GM23338 (cell line): Measurements from ENCODE around the gene ANTKMT. TPM values are rescaled to one million over a fixed set of nuclear protein-coding genes. Genes with fewer than 3 reads are reported as not detected.

Experiments
- ATAC-seq: fragments of 200-7000 bp; cut with Tn5 transposase; 3 replicates; pipeline ENCODE4 v1.9.1; 2020
- DNase-seq: peaks from one replicate; pipeline ENCODE4 v3.0.0-alpha.2; 2015; ENCODE audit warnings: low spot score
- H2AFZ ChIP-seq: fragments of 200-600 bp; sonication (generic); 2 replicates; pipeline ENCODE4 v1.8.0; 2016; ENCODE audit warnings: antibody characterized with exemption, mild to moderate bottlenecking, moderate library complexity
- H3F3A ChIP-seq: fragments of 200-600 bp; sonication (generic); replicated peaks from 2 replicates; pipeline ENCODE4 v1.8.0; 2017; ENCODE audit warnings: antibody characterized with exemption, mixed run types, low read depth
- H3K27ac ChIP-seq: fragments of 200-600 bp; sonication (generic); 2 replicates; pipeline ENCODE4 v1.6.1; 2016; ENCODE audit warnings: low read depth
- H3K27me3 ChIP-seq: fragments of 200-600 bp; sonication (generic); 2 replicates; pipeline ENCODE4 v1.8.0; 2016; ENCODE audit warnings: mild to moderate bottlenecking, mixed run types, moderate library complexity; ENCODE audit not compliant: insufficient read depth
- H3K36me3 ChIP-seq: fragments of 200-600 bp; sonication (generic); 2 replicates; pipeline ENCODE4 v1.8.0; 2016; ENCODE audit warnings: mild to moderate bottlenecking; ENCODE audit not compliant: insufficient read depth
- H3K4me1 ChIP-seq: fragments of 200-600 bp; sonication (generic); 2 replicates; pipeline ENCODE4 v1.8.0; 2016; ENCODE audit warnings: mild to moderate bottlenecking, moderate library complexity; ENCODE audit not compliant: insufficient read depth
- H3K4me2 ChIP-seq: fragments of 200-600 bp; sonication (generic); 2 replicates; pipeline ENCODE4 v1.7.1; 2017; ENCODE audit warnings: mixed run types
- H3K4me3 ChIP-seq: fragments of 200-600 bp; sonication (generic); 2 replicates; pipeline ENCODE4 v1.6.1; 2016; ENCODE audit warnings: mixed run types
- H3K79me2 ChIP-seq: fragments of 200-600 bp; sonication (generic); replicated peaks from 2 replicates; pipeline ENCODE4 v1.8.0; 2017; ENCODE audit warnings: mild to moderate bottlenecking; ENCODE audit not compliant: insufficient read depth
- H3K9me2 ChIP-seq: fragments of 200-600 bp; sonication (generic); 2 replicates; pipeline ENCODE4 v1.8.0; 2017; ENCODE audit not compliant: insufficient read depth
- H4K20me1 ChIP-seq: fragments of 200-600 bp; sonication (generic); replicated peaks from 2 replicates; pipeline ENCODE4 v1.8.0; 2017; ENCODE audit warnings: mild to moderate bottlenecking; ENCODE audit not compliant: insufficient read depth
- H3K27ac Mint-ChIP-seq: 2 replicates; pipeline ENCODE4 v1.8.0; 2020; ENCODE audit warnings: inconsistent platforms, mild to moderate bottlenecking, moderate library complexity, mixed read lengths
- H3K27me3 Mint-ChIP-seq: 3 replicates; pipeline ENCODE4 v1.8.0; 2022; ENCODE audit warnings: low read depth, mild to moderate bottlenecking, moderate library complexity, mixed read lengths, inconsistent platforms; ENCODE audit not compliant: insufficient read depth, poor library complexity
- H3K36me3 Mint-ChIP-seq: 3 replicates; pipeline ENCODE4 v1.8.0; 2021; ENCODE audit warnings: low read depth, mild to moderate bottlenecking, inconsistent platforms, moderate library complexity, mixed read lengths
- H3K4me1 Mint-ChIP-seq: 3 replicates; pipeline ENCODE4 v1.8.0; 2020; ENCODE audit warnings: mild to moderate bottlenecking, inconsistent platforms, mixed read lengths
- H3K4me3 Mint-ChIP-seq: 3 replicates; pipeline ENCODE4 v1.8.0; 2021; ENCODE audit warnings: moderate library complexity, mild to moderate bottlenecking, inconsistent platforms, mixed read lengths
- H3K9me3 Mint-ChIP-seq: 3 replicates; pipeline ENCODE4 v1.8.0; 2020; ENCODE audit warnings: moderate library complexity, mild to moderate bottlenecking, inconsistent platforms, mixed read lengths
- CREB1 ChIP-seq: fragments of 250-450 bp; sonication (Bioruptor Pico); IDR thresholded peaks from 2 replicates; pipeline ENCODE4 v1.5.0; 2020; ENCODE audit warnings: low read depth, mild to moderate bottlenecking, moderate library complexity
- JUNB ChIP-seq: IDR thresholded peaks from one replicate; pipeline ENCODE4 v1.6.1; 2016; ENCODE audit warnings: antibody characterized with exemption; ENCODE audit not compliant: unreplicated experiment
- NANOG ChIP-seq: IDR thresholded peaks from 2 replicates; pipeline ENCODE4 v1.6.1; 2016; ENCODE audit warnings: antibody characterized with exemption, borderline replicate concordance
- POLR2AphosphoS5 ChIP-seq: IDR thresholded peaks from 2 replicates; pipeline ENCODE4 v1.6.1; 2016; ENCODE audit warnings: antibody characterized with exemption, low read depth
- REST ChIP-seq: IDR thresholded peaks from one replicate; pipeline ENCODE4 v1.6.1; 2018; ENCODE audit warnings: antibody characterized with exemption; ENCODE audit not compliant: unreplicated experiment
- STAT1 ChIP-seq: IDR thresholded peaks from one replicate; pipeline ENCODE4 v1.6.1; 2016; ENCODE audit warnings: antibody characterized with exemption; ENCODE audit not compliant: unreplicated experiment
- polyA plus RNA-seq: library from polyadenylated mRNA; unstranded; fragments of >200 nt; fragmentation: Nextera tagmentation; extraction: Ambion mirVana; gene quantifications from 2 replicates; pipeline ENCODE4 v1.2.1, GENCODE V29; 2016
- total RNA-seq: library from RNA; depleted of rRNA; stranded (reverse); fragments of >200 nt; shearing (Covaris generic); gene quantifications from 2 replicates; pipeline ENCODE4 v1.2.3, GENCODE V29; 2014
- TF ChIP-seq, protein P1 (sequence below): fragments of 250-450 bp; sonication (Bioruptor Pico); IDR thresholded peaks from 2 replicates; pipeline ENCODE4 v1.5.0; 2020; ENCODE audit warnings: mild to moderate bottlenecking, moderate library complexity

Gene ANTKMT
- total and polyA plus RNA-seq, 2 experiments from 2014 or later: 23.8 to 37.2 TPM

DNA sequence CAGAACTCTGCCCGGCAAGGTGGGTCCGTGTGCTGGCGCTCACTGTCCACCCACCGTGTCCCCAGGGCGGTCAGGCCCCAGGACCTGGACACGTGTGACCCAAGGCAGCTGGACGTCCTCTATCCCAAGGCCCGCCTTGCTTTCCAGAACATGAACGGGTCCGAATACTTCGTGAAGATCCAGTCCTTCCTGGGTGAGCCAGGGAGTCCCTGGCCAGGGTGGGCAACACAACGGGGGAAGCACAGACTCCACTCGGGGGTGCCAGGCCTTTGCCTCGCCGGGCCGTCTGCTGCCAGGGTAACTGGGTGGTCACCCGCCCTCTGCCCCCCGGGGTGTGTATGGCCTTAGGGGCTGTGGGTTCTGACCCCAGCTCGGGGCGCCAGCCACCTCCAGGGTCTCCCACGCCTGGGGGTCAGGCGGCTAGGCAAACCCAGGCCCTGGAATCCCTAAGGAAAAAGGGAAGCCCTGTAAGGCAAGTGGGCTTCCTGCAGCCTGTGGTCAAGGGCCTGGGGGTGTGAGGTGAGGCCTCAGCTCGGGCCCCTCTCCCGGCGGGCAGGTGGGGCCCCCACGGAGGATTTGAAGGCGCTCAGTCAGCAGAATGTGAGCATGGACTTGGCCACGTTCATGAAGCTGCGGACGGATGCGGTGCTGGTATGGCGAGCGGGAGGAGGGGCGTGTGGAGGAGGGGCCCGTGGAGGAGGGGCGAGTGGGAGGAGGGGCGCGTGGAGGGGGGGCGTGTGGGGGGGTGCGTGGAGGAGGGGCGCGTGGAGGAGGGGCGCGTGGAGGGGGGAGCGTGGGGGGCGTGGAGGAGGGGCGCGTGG is 46.1 kb downstream of the ANTKMT start:
- H3K36me3 Mint-ChIP-seq: no peaks in the 10 kb centered on the region
- H3K4me1 ChIP-seq: no peaks in the 10 kb centered on the region
- H3K27ac Mint-ChIP-seq: no peak overlapping the region
- ATAC-seq: no peak
- H3K79me2 ChIP-seq: no peaks in the 10 kb centered on the region
- no peaks in the 10 kb centered on the region for H3K9me3 Mint-ChIP-seq
- H4K20me1 ChIP-seq: no peaks in the 10 kb centered on the region
- H3K4me3 Mint-ChIP-seq: no peak overlapping the region
- no peak for TF ChIP-seq POLR2AphosphoS5
- TF ChIP-seq, protein P1, sequence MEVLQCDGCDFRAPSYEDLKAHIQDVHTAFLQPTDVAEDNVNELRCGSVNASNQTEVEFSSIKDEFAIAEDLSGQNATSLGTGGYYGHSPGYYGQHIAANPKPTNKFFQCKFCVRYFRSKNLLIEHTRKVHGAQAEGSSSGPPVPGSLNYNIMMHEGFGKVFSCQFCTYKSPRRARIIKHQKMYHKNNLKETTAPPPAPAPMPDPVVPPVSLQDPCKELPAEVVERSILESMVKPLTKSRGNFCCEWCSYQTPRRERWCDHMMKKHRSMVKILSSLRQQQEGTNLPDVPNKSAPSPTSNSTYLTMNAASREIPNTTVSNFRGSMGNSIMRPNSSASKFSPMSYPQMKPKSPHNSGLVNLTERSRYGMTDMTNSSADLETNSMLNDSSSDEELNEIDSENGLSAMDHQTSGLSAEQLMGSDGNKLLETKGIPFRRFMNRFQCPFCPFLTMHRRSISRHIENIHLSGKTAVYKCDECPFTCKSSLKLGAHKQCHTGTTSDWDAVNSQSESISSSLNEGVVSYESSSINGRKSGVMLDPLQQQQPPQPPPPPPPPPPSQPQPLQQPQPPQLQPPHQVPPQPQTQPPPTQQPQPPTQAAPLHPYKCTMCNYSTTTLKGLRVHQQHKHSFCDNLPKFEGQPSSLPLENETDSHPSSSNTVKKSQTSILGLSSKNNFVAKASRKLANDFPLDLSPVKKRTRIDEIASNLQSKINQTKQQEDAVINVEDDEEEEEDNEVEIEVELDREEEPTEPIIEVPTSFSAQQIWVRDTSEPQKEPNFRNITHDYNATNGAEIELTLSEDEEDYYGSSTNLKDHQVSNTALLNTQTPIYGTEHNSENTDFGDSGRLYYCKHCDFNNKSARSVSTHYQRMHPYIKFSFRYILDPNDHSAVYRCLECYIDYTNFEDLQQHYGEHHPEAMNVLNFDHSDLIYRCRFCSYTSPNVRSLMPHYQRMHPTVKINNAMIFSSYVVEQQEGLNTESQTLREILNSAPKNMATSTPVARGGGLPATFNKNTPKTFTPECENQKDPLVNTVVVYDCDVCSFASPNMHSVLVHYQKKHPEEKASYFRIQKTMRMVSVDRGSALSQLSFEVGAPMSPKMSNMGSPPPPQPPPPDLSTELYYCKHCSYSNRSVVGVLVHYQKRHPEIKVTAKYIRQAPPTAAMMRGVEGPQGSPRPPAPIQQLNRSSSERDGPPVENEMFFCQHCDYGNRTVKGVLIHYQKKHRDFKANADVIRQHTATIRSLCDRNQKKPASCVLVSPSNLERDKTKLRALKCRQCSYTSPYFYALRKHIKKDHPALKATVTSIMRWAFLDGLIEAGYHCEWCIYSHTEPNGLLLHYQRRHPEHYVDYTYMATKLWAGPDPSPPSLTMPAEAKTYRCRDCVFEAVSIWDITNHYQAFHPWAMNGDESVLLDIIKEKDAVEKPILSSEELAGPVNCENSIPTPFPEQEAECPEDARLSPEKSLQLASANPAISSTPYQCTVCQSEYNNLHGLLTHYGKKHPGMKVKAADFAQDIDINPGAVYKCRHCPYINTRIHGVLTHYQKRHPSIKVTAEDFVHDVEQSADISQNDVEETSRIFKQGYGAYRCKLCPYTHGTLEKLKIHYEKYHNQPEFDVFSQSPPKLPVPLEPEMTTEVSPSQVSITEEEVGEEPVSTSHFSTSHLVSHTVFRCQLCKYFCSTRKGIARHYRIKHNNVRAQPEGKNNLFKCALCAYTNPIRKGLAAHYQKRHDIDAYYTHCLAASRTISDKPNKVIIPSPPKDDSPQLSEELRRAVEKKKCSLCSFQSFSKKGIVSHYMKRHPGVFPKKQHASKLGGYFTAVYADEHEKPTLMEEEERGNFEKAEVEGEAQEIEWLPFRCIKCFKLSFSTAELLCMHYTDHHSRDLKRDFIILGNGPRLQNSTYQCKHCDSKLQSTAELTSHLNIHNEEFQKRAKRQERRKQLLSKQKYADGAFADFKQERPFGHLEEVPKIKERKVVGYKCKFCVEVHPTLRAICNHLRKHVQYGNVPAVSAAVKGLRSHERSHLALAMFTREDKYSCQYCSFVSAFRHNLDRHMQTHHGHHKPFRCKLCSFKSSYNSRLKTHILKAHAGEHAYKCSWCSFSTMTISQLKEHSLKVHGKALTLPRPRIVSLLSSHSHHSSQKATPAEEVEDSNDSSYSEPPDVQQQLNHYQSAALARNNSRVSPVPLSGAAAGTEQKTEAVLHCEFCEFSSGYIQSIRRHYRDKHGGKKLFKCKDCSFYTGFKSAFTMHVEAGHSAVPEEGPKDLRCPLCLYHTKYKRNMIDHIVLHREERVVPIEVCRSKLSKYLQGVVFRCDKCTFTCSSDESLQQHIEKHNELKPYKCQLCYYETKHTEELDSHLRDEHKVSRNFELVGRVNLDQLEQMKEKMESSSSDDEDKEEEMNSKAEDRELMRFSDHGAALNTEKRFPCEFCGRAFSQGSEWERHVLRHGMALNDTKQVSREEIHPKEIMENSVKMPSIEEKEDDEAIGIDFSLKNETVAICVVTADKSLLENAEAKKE: no peak
- TF ChIP-seq CREB1 (CRISPR knock-in tag): no peak
- H3K4me1 Mint-ChIP-seq: no peaks in the 10 kb centered on the region; the same call in 2 of the 3 replicates
- H3K9me2 ChIP-seq: no peaks in the 10 kb centered on the region
- H3F3A ChIP-seq: 0 out of 2 replicates have a peak, but pooled peaks cover 3% of the 10 kb centered on the region
- no peak overlapping the region for H3K4me3 ChIP-seq
- H3K36me3 ChIP-seq: no peaks in the 10 kb centered on the region
- H3K27ac ChIP-seq: no peak overlapping the region
- H2AFZ ChIP-seq: no peak overlapping the region
- no peaks in the 10 kb centered on the region for H3K27me3 ChIP-seq
- no peak overlapping the region for H3K4me2 ChIP-seq
- DNase-seq: no peak
- H3K27me3 Mint-ChIP-seq: peaks cover 14% of the 10 kb centered on the region

DNA sequence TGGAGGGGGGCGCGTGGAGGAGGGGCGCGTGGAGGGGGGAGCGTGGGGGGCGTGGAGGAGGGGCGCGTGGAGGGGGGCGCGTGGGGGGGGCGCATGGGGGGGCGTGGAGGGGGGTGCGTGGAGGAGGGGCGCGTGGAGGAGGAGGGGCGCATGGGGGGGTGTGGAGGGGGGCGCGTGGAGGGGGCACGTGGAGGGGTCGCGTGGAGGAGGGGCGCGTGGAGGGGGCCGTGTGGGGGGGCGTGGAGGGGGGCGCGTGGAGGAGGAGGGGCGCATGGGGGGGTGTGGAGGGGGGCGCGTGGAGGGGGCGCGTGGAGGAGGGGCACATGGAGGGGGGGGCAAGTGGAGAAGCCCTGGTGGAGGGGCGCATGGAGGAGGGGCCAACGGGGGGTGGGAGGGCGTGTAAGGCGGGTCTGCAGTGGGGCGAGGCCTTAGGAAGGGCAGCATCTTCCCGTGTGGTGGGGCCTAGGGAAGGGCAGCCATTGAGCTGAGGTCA is 46.8 kb downstream of the ANTKMT start:
- Mint-ChIP-seq H3K27ac (no peak overlapping the region), H3K36me3 (no peaks in the 10 kb centered on the region), H3K9me3 (no peaks in the 10 kb centered on the region), H3K27me3 (peaks cover 10% of the 10 kb centered on the region), H3K4me1 (no peaks in the 10 kb centered on the region; the same call in 2 of the 3 replicates), H3K4me3 (no peak overlapping the region)
- no peaks in the 10 kb centered on the region for H3K4me1 ChIP-seq
- no peak overlapping the region for H3K4me2 ChIP-seq
- H3F3A ChIP-seq: 0 out of 2 replicates have a peak, but pooled peaks cover 3% of the 10 kb centered on the region
- H2AFZ ChIP-seq: no peak overlapping the region
- H3K27me3 ChIP-seq: no peaks in the 10 kb centered on the region
- H3K4me3 ChIP-seq: no peak overlapping the region
- no peaks in the 10 kb centered on the region for H3K79me2 ChIP-seq
- peak; percentile 21 for ATAC-seq
- H3K36me3 ChIP-seq: no peaks in the 10 kb centered on the region
- DNase-seq: no peak
- no peaks in the 10 kb centered on the region for H4K20me1 ChIP-seq
- no peaks in the 10 kb centered on the region for H3K9me2 ChIP-seq
- no peak overlapping the region for H3K27ac ChIP-seq
- no peak for TF ChIP-seq POLR2AphosphoS5
- TF ChIP-seq STAT1: no peak
- no peak for TF ChIP-seq JUNB
- no peak for TF ChIP-seq REST
- no peak for TF ChIP-seq NANOG
